GM12878 (cell line): ENCODE measurements around the gene ANKRD40CL. TPM values are rescaled to one million over a fixed set of nuclear protein-coding genes. Genes with fewer than 3 reads are reported as not detected.

Experiments
- ATAC-seq: fragments of 200-7000 bp; cut with Tn5 transposase; 3 replicates; pipeline ENCODE4 v1.9.1; 2020; ENCODE audit warnings: mild to moderate bottlenecking, moderate library complexity
- BruUV-seq: library from RNA; stranded (reverse); fragments of 400-500 nt; replicated peaks from 2 replicates; lab custom pipeline; 2021; lab: Mats Ljungman, UMichigan
- CTCF ChIA-PET: fragments of 300-600 bp; sonication (Branson Sonifier 250); formaldehyde crosslinking; extraction: SDS; loops from one replicate; lab custom pipeline; 2021; ENCODE audit warnings: inconsistent platforms; lab: Yijun Ruan, JAX
- POLR2A ChIA-PET: fragments of 350-600 bp; formaldehyde crosslinking; extraction: SDS; loops from one replicate; lab custom pipeline; 2021; ENCODE audit warnings: inconsistent platforms; lab: Charles Lee
- RAD21 ChIA-PET: fragments of 300-600 bp; sonication (Branson Sonifier 250); formaldehyde crosslinking; loops from one replicate; lab custom pipeline; 2023; ENCODE audit warnings: antibody characterized with exemption; ENCODE audit not compliant: unreplicated experiment; lab: Charles Lee
- SMC1A ChIA-PET: fragments of 300-600 bp; sonication (Branson Sonifier 250); formaldehyde crosslinking; loops from one replicate; lab custom pipeline; 2023; ENCODE audit not compliant: unreplicated experiment, uncharacterized antibody; lab: Charles Lee
- DNase-seq: peaks from one replicate; pipeline ENCODE4 v3.0.0-alpha.2; 2011; ENCODE audit warnings: low read depth, low spot score
- FAIRE-seq: peaks from 3 replicates; lab custom pipeline; 2011; peaks lifted over from hg19 to GRCh38; lab: Jason Lieb, UNC
- H2AFZ ChIP-seq: 2 replicates; pipeline ENCODE4 v1.6.0; 2011; ENCODE audit warnings: low read depth, low read length, control low read depth; ENCODE audit not compliant: control insufficient read depth
- H3K27ac ChIP-seq: 2 replicates; pipeline ENCODE4 v1.5.1; 2011; ENCODE audit warnings: control low read depth; ENCODE audit not compliant: control insufficient read depth, insufficient read depth
- H3K27me3 ChIP-seq, 2 experiments: replicated peaks in 1 of 2; 2 replicates each; pipeline versions ENCODE4 v1.6.0 to v1.6.1; 2011; ENCODE audit warnings: low read length in 1 of 2; ENCODE audit not compliant: control insufficient read depth in 2 of 2, insufficient read depth in 2 of 2
- H3K36me3 ChIP-seq, 2 experiments: 2 replicates each; pipeline ENCODE4 v1.5.1; 2011; ENCODE audit warnings: low read length in 1 of 2; ENCODE audit not compliant: control insufficient read depth in 2 of 2, insufficient read depth in 2 of 2
- H3K4me1 ChIP-seq: 2 replicates; pipeline ENCODE4 v1.6.1; 2011; ENCODE audit warnings: mild to moderate bottlenecking, low read length, moderate library complexity, mixed read lengths; ENCODE audit not compliant: control insufficient read depth, insufficient read depth
- H3K4me2 ChIP-seq: 2 replicates; pipeline ENCODE4 v1.6.0; 2011; ENCODE audit warnings: control low read depth; ENCODE audit not compliant: control insufficient read depth, insufficient read depth
- H3K4me3 ChIP-seq: fragments of 200-600 bp; sonication (generic); 2 replicates; pipeline ENCODE4 v1.5.1; 2016
- H3K79me2 ChIP-seq: 2 replicates; pipeline ENCODE4 v1.6.0; 2011; ENCODE audit warnings: low read length; ENCODE audit not compliant: control insufficient read depth, insufficient read depth
- H3K9ac ChIP-seq: 2 replicates; pipeline ENCODE4 v1.8.0; 2011; ENCODE audit warnings: low read length, control low read depth, mixed read lengths; ENCODE audit not compliant: control insufficient read depth, insufficient read depth
- H3K9me3 ChIP-seq: replicated peaks from 3 replicates; pipeline ENCODE4 v1.5.1; 2011; ENCODE audit warnings: mild to moderate bottlenecking, low read length; ENCODE audit not compliant: control insufficient read depth, insufficient read depth
- H4K20me1 ChIP-seq: 2 replicates; pipeline ENCODE4 v1.6.0; 2011; ENCODE audit not compliant: control insufficient read depth, insufficient read depth
- ATF7 ChIP-seq: fragments of 450-650 bp; IDR thresholded peaks from 2 replicates; pipeline ENCODE4 v1.6.1; 2016; ENCODE audit warnings: low read depth, mild to moderate bottlenecking
- CHD4 ChIP-seq: fragments of 200-600 bp; sonication (generic); IDR thresholded peaks from 2 replicates; pipeline ENCODE4 v1.6.1; 2016; ENCODE audit warnings: mild to moderate bottlenecking
- FOXK2 ChIP-seq: fragments of 450-650 bp; IDR thresholded peaks from 2 replicates; pipeline ENCODE4 v1.6.1; 2017; ENCODE audit warnings: mild to moderate bottlenecking, moderate library complexity
- HCFC1 ChIP-seq: fragments of 150-350 bp; IDR thresholded peaks from 2 replicates; pipeline ENCODE4 v1.6.1; 2014; ENCODE audit warnings: low read length
- IRF3 ChIP-seq: fragments of 450-650 bp; IDR thresholded peaks from 2 replicates; pipeline ENCODE4 v1.6.1; 2014; ENCODE audit warnings: mild to moderate bottlenecking
- MTA3 ChIP-seq: IDR thresholded peaks from 2 replicates; pipeline ENCODE4 v1.6.1; 2012; ENCODE audit warnings: low read length, inconsistent platforms, borderline replicate concordance
- NFXL1 ChIP-seq: fragments of 450-650 bp; IDR thresholded peaks from 2 replicates; pipeline ENCODE4 v1.6.1; 2017; ENCODE audit warnings: antibody characterized with exemption, mild to moderate bottlenecking, borderline replicate concordance
- NKRF ChIP-seq: fragments of 450-650 bp; conservative IDR thresholded peaks from 2 replicates; pipeline ENCODE4 v1.6.1; 2017; ENCODE audit warnings: mild to moderate bottlenecking, moderate library complexity
- PBX3 ChIP-seq: IDR thresholded peaks from 2 replicates; pipeline ENCODE4 v1.6.1; 2011; ENCODE audit warnings: mild to moderate bottlenecking, low read depth, low read length, moderate library complexity; ENCODE audit not compliant: insufficient replicate concordance
- SMAD5 ChIP-seq: IDR thresholded peaks from 2 replicates; pipeline ENCODE4 v1.6.1; 2016; ENCODE audit warnings: antibody characterized with exemption, low read depth
- SMC3 ChIP-seq: IDR thresholded peaks from 2 replicates; pipeline ENCODE4 v1.6.1; 2011; ENCODE audit warnings: low read length, improper control_type of control experiment, borderline replicate concordance
- YBX1 ChIP-seq: fragments of 450-650 bp; IDR thresholded peaks from 2 replicates; pipeline ENCODE4 v1.6.1; 2016; ENCODE audit warnings: antibody characterized with exemption
- WGBS: methylation state at CpG from one replicate; pipeline ENCODE4 v1.1.6; 2016; ENCODE audit warnings: low lambda C conversion rate; ENCODE audit not compliant: insufficient replicate concordance, insufficient coverage; ENCODE audit errors: missing lambda C conversion rate; 5-methylcytosine and 5-hydroxymethylcytosine counted together
- in situ Hi-C: fragments of 300-500 bp; cut with MboI; formaldehyde crosslinking; loops from 9 replicates; pipeline ENCODE4 v1.14.3; 2018; ENCODE audit warnings: mixed read lengths
- intact Hi-C: fragments of 100-400 bp; cut with micrococcal nuclease; formaldehyde crosslinking; loops from one replicate; pipeline ENCODE4 v1.14.2; 2022; ENCODE audit not compliant: unreplicated experiment
- polyA plus RNA-seq, 11 experiments: library from polyadenylated mRNA; depleted of rRNA in 4 of 11; unstranded in 6 of 11; stranded (reverse) in 5 of 11; fragments of >200 nt; fragmentation: Nextera tagmentation in 4 of 11; fragmentation: Illumina TruSeq in 1 of 11; extraction: Ambion mirVana in 4 of 11; extraction: Trizol in 1 of 11; gene quantifications; 1 replicate in 1 of 11; 2 replicates in 10 of 11; pipeline versions ENCODE4 v1.2.1 to v1.2.3, GENCODE V29; 2011 to 2016; ENCODE audit warnings: inconsistent platforms in 2 of 11, missing spikeins in 2 of 11, low read depth in 1 of 11
- total RNA-seq, 4 experiments: library from RNA; depleted of rRNA in 3 of 4; stranded (reverse); fragments of >200 nt in 3 of 4; fragmentation: Illumina TruSeq in 1 of 4; extraction: Trizol in 1 of 4; gene quantifications; 2 replicates each; pipeline versions ENCODE4 v1.2.1 to v1.2.3, GENCODE V29; 2013 to 2021

Gene ANKRD40CL
- total and polyA plus RNA-seq, 10 of the 15 experiments (the other 5 are each of a cell fraction or from before 2014, with no cell fraction given), result not detected

GRCh38 chr17:50770346-50770745, 3.0 kb upstream of the ANKRD40CL start (continued):
- TF ChIP-seq NKRF, result no peak

GRCh38 chr17:50769884-50770283, 2.6 kb upstream of the ANKRD40CL start:
- H2AFZ ChIP-seq, result no peak overlapping the region
- H3K9ac ChIP-seq, result no peak overlapping the region
- 80% methylated on average over 8 of the region's 8 CpGs for WGBS
- SMC1A ChIA-PET, result no interaction called here
- no TSS peak for BruUV-seq
- H3K4me3 ChIP-seq, result no peak overlapping the region
- no peak overlapping the region for H3K27ac ChIP-seq
- no peaks in the 10 kb centered on the region for H3K36me3 ChIP-seq
- peaks cover 17% of the 10 kb centered on the region for H3K4me1 ChIP-seq
- H3K4me2 ChIP-seq, result no peak overlapping the region
- POLR2A ChIA-PET, result no interaction called here
- CTCF ChIA-PET, result no interaction called here
- DNase-seq (no peak), ATAC-seq (no peak), FAIRE-seq (no peak)
- TF ChIP-seq ATF7 (no peak), CHD4 (no peak), YBX1 (no peak), SMC3 (no peak), NFXL1 (no peak), MTA3 (no peak), IRF3 (no peak), SMAD5 (no peak), HCFC1 (no peak), PBX3 (no peak), FOXK2 (no peak)
- no peaks in the 10 kb centered on the region for H3K79me2 ChIP-seq
- intact Hi-C loops, result no loop called here
- no peaks in the 10 kb centered on the region for H3K27me3 ChIP-seq
- no peaks in the 10 kb centered on the region for H4K20me1 ChIP-seq
- no peaks in the 10 kb centered on the region for H3K9me3 ChIP-seq
- in situ Hi-C loops, result no loop called here
- RAD21 ChIA-PET, result no interaction called here
